GM12801 (cell line): ENCODE measurements around the gene TMEM243.

Experiments
- TF ChIP-seq, protein P1 (sequence below): IDR thresholded peaks from one replicate; pipeline ENCODE4 v1.5.1; 2011; ENCODE audit warnings: control low read depth; ENCODE audit not compliant: insufficient read length; ENCODE audit errors: extremely low read depth

The TMEM243 gene

DNA sequence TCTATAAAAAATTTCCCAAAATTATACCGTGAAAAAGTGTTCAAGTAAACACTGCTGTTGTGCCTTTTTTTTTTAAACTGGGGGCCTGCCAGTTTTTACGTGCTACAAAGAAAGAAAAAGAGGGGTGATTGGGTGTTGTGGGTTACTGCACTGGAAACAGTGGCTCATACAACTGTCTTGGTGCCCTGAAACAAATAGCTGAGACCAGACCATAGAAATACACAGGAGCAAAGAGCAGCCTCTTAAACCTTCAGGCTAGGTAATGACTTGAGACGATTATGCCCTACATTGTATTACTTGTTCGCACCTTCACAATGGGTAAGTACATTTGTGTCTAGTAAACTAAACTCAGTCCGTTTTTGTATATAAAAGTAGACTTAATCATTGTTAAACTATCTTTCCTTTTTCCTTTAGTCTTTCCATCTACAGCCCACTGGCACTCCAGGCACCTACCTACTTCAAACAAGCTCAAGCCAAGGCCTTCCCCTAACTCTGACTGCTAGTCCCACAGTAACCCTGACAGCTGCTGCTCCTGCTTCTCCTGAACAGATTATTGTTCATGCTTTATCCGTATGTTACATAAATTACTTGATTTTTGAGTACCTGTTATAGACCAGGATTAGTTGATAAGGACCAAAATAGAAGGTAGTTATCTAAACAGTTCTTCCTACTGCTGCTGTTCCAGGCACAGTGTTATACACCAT, 26.6 kb downstream of the TMEM243 start:
- TF ChIP-seq, protein P1, sequence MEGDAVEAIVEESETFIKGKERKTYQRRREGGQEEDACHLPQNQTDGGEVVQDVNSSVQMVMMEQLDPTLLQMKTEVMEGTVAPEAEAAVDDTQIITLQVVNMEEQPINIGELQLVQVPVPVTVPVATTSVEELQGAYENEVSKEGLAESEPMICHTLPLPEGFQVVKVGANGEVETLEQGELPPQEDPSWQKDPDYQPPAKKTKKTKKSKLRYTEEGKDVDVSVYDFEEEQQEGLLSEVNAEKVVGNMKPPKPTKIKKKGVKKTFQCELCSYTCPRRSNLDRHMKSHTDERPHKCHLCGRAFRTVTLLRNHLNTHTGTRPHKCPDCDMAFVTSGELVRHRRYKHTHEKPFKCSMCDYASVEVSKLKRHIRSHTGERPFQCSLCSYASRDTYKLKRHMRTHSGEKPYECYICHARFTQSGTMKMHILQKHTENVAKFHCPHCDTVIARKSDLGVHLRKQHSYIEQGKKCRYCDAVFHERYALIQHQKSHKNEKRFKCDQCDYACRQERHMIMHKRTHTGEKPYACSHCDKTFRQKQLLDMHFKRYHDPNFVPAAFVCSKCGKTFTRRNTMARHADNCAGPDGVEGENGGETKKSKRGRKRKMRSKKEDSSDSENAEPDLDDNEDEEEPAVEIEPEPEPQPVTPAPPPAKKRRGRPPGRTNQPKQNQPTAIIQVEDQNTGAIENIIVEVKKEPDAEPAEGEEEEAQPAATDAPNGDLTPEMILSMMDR, result no peak

- TF ChIP-seq, protein P1, result no peak
Measured at GRCh38 chr7:87190783-87191182, 28.7 kb downstream of the TMEM243 start.

DNA sequence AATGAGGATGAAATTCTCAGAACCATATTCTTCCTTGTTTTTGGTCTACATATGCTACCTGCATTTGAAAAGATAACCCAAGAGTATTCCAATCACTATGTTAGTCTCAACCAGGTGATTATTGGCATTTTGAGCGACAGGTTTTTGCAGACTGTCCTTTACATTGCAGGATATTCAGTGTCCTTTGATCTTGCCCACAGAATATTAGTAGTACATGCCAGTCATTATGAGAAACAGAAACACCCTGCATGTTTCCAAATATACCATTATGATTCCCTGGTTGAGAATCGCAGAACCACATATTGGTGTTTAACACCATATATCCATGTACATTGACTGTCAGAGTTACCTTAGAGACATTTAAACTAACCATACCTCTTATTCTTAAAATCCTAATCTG, 30.6 kb downstream of the TMEM243 start:
- TF ChIP-seq, protein P1, result no peak

DNA sequence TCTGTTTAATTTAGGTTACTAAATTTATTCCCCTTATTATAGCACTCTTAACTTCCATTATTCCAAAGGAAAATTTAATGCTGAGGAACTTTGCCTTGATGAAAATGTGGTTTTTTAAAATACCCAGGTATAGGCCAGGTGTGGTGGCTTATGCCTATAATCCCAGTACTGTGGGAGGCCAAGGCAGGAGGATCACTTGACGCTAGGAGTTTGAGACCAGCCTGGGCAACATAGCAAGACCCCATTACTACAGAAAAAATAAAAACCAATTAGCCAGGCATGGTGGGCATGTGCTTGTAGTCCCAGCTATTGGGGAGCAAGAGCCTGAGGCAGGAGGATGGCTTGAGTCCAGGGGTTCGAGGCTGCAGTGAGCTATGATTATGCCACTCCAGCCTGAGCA, 32.4 kb downstream of the TMEM243 start:
- TF ChIP-seq, protein P1, result no peak

- TF ChIP-seq, protein P1, result no peak
Measured at GRCh38 chr7:87179180-87179579, 40.4 kb downstream of the TMEM243 start.

- TF ChIP-seq, protein P1, result no peak
Measured at GRCh38 chr7:87178320-87178719, 41.2 kb downstream of the TMEM243 start.

GRCh38 chr7:87173471-87173870, 46.1 kb downstream of the TMEM243 start:
- TF ChIP-seq, protein P1, result no peak
